GM18951 (cell line): Measurements from ENCODE around the gene RSKR.

Source experiments
- POLR2A ChIP-seq: IDR thresholded peaks from 4 replicates; pipeline ENCODE4 v1.6.1; 2011; ENCODE audit warnings: mild to moderate bottlenecking; ENCODE audit not compliant: insufficient read length, insufficient read depth; ENCODE audit errors: extremely low read depth
- in situ Hi-C: fragments of 300-500 bp; cut with MboI; formaldehyde crosslinking; loops from one replicate; pipeline ENCODE4 v1.12.0; 2022; ENCODE audit warnings: low sequenced_read_pairs, mixed read lengths, inconsistent platforms; ENCODE audit not compliant: unreplicated experiment

Gene RSKR

DNA sequence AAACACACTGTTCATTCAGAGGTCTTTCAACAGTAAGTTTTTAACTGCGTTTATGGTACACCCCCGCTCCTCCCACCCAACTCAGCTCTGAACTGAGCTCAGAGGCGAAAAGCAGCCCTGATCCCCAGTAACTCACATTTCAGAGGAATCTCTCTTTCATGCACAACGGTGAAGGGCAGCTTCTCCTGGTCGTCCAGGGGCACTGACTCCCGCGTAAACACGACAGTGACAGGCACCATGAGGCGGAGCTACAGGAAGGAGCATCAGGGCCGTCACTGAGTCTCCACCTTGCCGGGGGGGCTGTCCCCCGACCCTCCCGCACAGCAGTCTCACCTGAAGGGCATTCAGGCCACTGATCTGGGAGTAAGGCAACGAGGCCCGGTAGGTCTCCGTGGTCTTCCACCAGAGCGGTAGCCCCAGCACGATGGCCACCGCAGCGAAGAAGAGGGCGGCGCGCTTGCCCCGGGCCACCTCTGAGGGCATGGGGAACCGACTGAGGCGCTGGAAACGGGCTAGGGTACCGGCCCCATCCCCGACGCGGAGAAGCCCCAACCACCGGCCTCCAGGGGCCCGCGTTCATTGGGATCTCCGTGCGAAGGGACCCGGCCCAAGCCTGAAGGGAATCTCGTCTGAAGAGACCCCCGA is 43.1 kb downstream of the RSKR start:
- in situ Hi-C loops: no loop called here
- no peak for TF ChIP-seq POLR2A

DNA sequence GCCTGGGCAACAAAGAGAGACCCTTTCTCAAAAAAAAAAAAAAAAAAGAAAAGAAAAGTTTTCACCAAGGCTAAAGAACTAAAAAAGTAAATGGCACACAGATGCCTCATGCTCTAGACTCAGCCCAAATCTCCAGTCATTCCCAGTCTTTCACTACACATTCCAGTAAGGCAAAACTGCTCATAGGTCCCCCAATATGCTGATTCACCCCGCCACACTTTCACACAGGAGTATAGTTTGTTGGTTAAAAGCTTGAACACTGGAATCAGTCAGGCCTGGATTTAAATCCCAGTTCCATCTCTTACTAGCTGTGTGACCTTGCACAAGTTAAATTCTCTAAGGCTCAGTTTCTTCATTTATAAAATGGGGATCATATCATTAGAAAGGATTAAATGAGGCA is 44.5 kb downstream of the RSKR start:
- no peak for TF ChIP-seq POLR2A

DNA sequence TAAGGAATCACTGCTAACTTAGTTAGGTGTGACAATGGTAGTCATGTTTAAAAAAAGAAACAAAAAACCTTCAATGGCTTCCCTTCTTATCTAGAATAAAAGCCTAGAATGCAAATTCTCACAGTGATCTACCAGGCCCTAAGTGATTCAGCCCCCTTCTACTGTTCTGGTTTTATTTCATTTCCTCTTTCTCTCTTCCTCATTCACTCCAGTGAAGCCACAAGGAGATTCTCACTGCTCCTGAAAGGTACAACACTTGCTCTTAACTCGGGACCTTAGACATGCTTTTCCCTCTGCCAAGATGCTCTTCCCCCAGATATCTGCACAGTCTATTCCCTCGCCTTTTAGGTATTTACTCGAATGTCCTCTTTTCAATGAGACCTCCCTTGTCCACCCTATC is 46.4 kb downstream of the RSKR start:
- TF ChIP-seq POLR2A: no peak
- in situ Hi-C loops: no loop called here

More for the DNA sequence above, 44.5 kb downstream of the RSKR start:
- in situ Hi-C loops: no loop called here

DNA sequence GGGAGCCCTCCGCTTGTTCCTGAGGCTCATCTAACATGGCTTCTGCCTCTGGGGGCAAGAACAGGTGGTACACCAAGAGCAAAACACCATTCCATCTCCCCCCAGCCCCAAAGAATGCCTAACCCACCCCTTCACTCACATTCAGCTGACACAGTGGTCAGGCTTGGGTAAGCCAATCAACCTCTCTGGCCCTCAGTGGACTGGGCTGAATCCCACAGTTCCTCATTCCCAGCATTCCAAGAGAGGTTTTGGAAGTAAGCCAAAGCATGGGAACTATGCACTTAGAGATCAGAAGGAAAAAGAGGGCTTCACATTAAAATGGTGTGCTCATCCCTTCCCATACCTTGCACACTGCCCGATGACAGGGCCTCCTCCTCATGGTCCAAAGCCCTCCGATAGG is 50.5 kb downstream of the RSKR start:
- in situ Hi-C loops: no loop called here
- TF ChIP-seq POLR2A: no peak
